ENCODE data around the gene SLMAP. TPM values are rescaled to one million over a fixed set of nuclear protein-coding genes. Genes with fewer than 3 reads are reported as not detected.

Gene SLMAP
- total and polyA plus RNA-seq, 2 donors (not counting 1 experiment from before 2014, with no cell fraction given), result 9.7 to 67.2 TPM

- 64% methylated on average over 1 of the region's 2 CpGs for WGBS (ENCODE audit: insufficient coverage)
- Mint-ChIP-seq H3K27ac (no peak overlapping the region), H3K4me3 (no peak overlapping the region), H3K9me3 (ENCODE audit: insufficient read depth) (no peaks in the 10 kb centered on the region), H3K4me1 (peaks cover 29% of the 10 kb centered on the region), H3K27me3 (no peaks in the 10 kb centered on the region)
- DNase-seq (peak; percentile 59), ATAC-seq (ENCODE audit: low read depth) (peak; percentile 53)
- POLR2A ChIA-PET, result no interaction called here
- CTCF ChIA-PET, result no interaction called here
- peaks cover 17 to 22% of the 10 kb centered on the region in 2 donors for H3K4me1 ChIP-seq (ENCODE audit: control insufficient read depth in 2 of 2, insufficient read depth in 2 of 2, low read length in 2 of 2)
- peaks cover 0 to 3% of the 10 kb centered on the region in 2 experiments for H3K36me3 ChIP-seq (replicated peaks in 1 of 2; ENCODE audit: control extremely low read depth in 1 of 2, control insufficient read depth in 1 of 2, extremely low read depth in 1 of 2, insufficient read depth in 2 of 2, low read length in 1 of 2)
- no peak overlapping the region for H3K4me3 ChIP-seq (ENCODE audit: control extremely low read depth in 1 of 5, extremely low read depth in 1 of 5, insufficient read depth in 1 of 5, low read depth in 2 of 5, low read length in 4 of 5)
- H2AFZ ChIP-seq (ENCODE audit: insufficient read depth, low read depth, low read length, poor library complexity, severe bottlenecking), result no peak overlapping the region
- intact Hi-C loops (cut with micrococcal nuclease), result no loop called here
- TF ChIP-seq EZH2 (IDR thresholded peaks at IDR 0.05; ENCODE audit: borderline replicate concordance, insufficient read depth, low read depth, low read length, poor library complexity, severe bottlenecking), result no peak
- no peaks in the 10 kb centered on the region for H3K27me3 ChIP-seq (replicated peaks in 1 of 4; ENCODE audit: control extremely low read depth in 1 of 4, control insufficient read depth in 3 of 4, insufficient read depth in 4 of 4, low read length in 3 of 4)
- peak overlapping the region in 1 of 2 donors; percentile 10 for H3K27ac ChIP-seq (ENCODE audit: low read length in 2 of 2)
- peaks cover 27% of the 10 kb centered on the region for H4K20me1 ChIP-seq (ENCODE audit: control insufficient read depth, insufficient read depth, low read length, poor library complexity, severe bottlenecking)
- peaks cover 70% of the 10 kb centered on the region for H3K79me2 ChIP-seq (ENCODE audit: control insufficient read depth, insufficient read depth, low read length)
- H3K4me2 ChIP-seq (replicated peaks; ENCODE audit: low read depth, low read length, poor library complexity, severe bottlenecking), result peak overlapping the region; percentile 12
- no peaks in the 10 kb centered on the region for H3K9me3 ChIP-seq (ENCODE audit: control extremely low read depth in 1 of 3, control insufficient read depth in 2 of 3, insufficient read depth in 1 of 3, low read length in 2 of 3)
- peak overlapping the region; percentile 11 for H3K9ac ChIP-seq (ENCODE audit: low read length)
Observed at GRCh38 chr3:57787867-57788623, 31.9 kb downstream of the SLMAP start.

- WGBS (ENCODE audit: insufficient coverage), result 96% methylated on average over 3 of the region's 3 CpGs
- H3K27ac ChIP-seq (ENCODE audit: low read length in 2 of 2), result peak overlapping the region in 1 of 2 donors; percentile 10
- H3K27me3 ChIP-seq (replicated peaks in 1 of 4; ENCODE audit: control extremely low read depth in 1 of 4, control insufficient read depth in 3 of 4, insufficient read depth in 4 of 4, low read length in 3 of 4), result no peaks in the 10 kb centered on the region
- peaks cover 69% of the 10 kb centered on the region for H3K79me2 ChIP-seq (ENCODE audit: control insufficient read depth, insufficient read depth, low read length)
- ChIA-PET POLR2A (no interaction called here), CTCF (no interaction called here)
- peak overlapping the region; percentile 12 for H3K4me2 ChIP-seq (replicated peaks; ENCODE audit: low read depth, low read length, poor library complexity, severe bottlenecking)
- no peaks in the 10 kb centered on the region for H3K9me3 ChIP-seq (ENCODE audit: control extremely low read depth in 1 of 3, control insufficient read depth in 2 of 3, insufficient read depth in 1 of 3, low read length in 2 of 3)
- Mint-ChIP-seq H3K4me3 (no peak overlapping the region), H3K4me1 (peaks cover 23% of the 10 kb centered on the region), H3K27ac (no peak overlapping the region), H3K9me3 (ENCODE audit: insufficient read depth) (no peaks in the 10 kb centered on the region), H3K27me3 (no peaks in the 10 kb centered on the region)
- TF ChIP-seq EZH2 (IDR thresholded peaks at IDR 0.05; ENCODE audit: borderline replicate concordance, insufficient read depth, low read depth, low read length, poor library complexity, severe bottlenecking) (no peak), CTCF (IDR thresholded peaks at IDR 0.05) (no peak)
- H3K4me3 ChIP-seq (ENCODE audit: control extremely low read depth in 1 of 5, extremely low read depth in 1 of 5, insufficient read depth in 1 of 5, low read depth in 2 of 5, low read length in 4 of 5), result no peak overlapping the region
- peak overlapping the region; percentile 11 for H3K9ac ChIP-seq (ENCODE audit: low read length)
- DNase-seq (no peak), ATAC-seq (ENCODE audit: low read depth) (no peak)
- no peak overlapping the region for H2AFZ ChIP-seq (ENCODE audit: insufficient read depth, low read depth, low read length, poor library complexity, severe bottlenecking)
- intact Hi-C loops (cut with micrococcal nuclease), result no loop called here
- peaks cover 27% of the 10 kb centered on the region for H4K20me1 ChIP-seq (ENCODE audit: control insufficient read depth, insufficient read depth, low read length, poor library complexity, severe bottlenecking)
- H3K4me1 ChIP-seq (ENCODE audit: control insufficient read depth in 2 of 2, insufficient read depth in 2 of 2, low read length in 2 of 2), result peaks cover 17 to 22% of the 10 kb centered on the region in 2 donors
- H3K36me3 ChIP-seq (replicated peaks in 1 of 2; ENCODE audit: control extremely low read depth in 1 of 2, control insufficient read depth in 1 of 2, extremely low read depth in 1 of 2, insufficient read depth in 2 of 2, low read length in 1 of 2), result peaks cover 0 to under 1% of the 10 kb centered on the region in 2 experiments
Observed at GRCh38 chr3:57788624-57789018, 32.5 kb downstream of the SLMAP start.

All from B cell (primary cell).